CD4-positive, alpha-beta T cell treated with Interleukin-6 at 100 ng/mL for 8 hours (primary cell): ENCODE results near the gene OR1E2.
"Not testable (repeated sequence)": the region's sequence is repeated elsewhere in the genome, so short reads cannot be mapped to it uniquely, and the experiment has no call there.

ENCODE experiments used
- DNase-seq: peaks from one replicate; pipeline ENCODE4 v3.0.0-alpha.2; 2020; ENCODE audit warnings: mixed read lengths, low spot score

The OR1E2 gene

DNA sequence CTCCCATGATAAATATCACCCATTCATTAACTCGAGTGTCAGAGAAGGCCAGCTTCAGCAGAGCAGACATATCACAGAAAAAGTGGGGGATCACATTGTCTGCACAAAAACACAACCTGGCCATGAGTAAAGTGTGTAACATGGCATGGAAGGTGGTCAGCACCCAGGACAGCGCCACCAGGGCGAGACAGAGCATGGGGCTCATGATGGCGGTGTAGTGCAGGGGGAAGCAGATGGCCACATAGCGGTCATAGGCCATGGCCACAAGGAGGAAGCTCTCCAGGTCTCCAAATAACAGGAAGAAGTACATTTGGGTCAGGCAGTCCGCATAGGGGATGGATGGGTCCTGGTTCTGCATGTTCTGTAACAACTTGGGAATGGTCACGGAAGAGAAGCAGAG, 35.8 kb downstream of the OR1E2 start:
- not testable (repeated sequence) for DNase-seq

DNA sequence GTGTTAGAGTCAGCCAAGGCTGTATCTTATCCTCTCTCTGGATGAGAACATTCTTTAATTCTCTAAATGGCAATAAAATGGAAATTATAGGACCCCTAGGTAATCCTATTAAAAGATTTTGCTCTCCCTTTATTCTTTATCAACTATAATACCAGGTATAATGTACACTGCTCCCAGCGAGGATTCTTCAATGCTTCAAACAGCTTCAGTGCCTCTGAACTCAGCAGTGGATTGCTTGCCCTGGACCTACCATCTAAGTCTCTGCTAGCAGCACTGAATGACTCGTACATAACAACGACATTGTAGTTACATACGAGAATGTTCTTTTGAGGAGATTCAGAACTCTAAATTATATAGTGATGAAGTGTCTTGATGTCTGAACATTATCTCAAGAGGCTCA, 43.9 kb downstream of the OR1E2 start:
- no peak for DNase-seq

DNA sequence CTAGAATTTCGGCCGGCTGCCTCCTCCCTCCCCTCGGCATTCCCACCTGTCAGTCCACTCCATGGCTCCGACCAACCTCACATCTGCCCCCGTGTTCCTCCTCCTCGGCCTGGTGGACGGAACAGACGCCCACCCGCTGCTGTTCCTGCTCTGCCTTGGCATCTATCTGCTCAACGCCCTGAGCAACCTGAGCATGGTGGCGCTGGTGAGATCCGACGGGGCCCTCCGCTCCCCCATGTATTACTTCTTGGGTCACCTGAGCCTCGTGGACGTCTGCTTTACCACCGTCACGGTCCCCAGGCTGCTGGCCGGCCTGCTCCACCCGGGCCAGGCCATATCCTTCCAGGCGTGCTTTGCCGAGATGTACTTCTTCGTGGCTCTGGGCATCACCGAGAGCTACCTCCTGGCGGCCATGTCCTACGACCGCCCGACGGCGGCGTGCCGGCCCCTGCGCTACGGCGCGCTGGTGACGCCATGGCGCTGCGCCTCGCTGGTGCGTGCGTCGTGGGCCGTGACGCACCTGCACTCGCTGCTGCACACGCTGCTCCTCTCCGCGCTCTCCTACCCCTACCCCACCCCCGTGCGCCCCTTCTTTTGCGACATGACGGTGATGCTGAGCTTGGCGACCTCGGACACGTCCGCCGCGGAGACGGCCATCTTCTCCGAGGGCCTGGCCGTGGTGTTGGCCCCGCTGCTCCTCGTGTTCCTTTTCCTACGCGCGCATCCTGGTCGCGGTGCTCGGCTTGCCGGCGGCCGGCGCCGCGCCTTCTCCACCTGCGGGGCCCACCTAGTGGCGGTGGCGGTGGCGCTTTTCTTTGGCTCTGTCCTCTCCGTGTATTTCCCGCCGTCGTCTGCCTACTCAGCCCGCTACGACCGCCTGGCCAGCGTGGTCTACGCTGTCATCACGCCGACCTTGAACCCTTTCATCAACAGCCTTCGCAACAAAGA, 47.5 kb downstream of the OR1E2 start, which contains the start of gene OR3A2:
Gene OR3A2, minus strand, starts transcription at position 440 of the 948 bp plus-strand sequence.
- no peak for DNase-seq
